PC-3 (cell line): ENCODE measurements around the gene MARCHF3. TPM values are rescaled to one million over a fixed set of nuclear protein-coding genes. Genes with fewer than 3 reads are reported as not detected.

Source experiments
- ATAC-seq: fragments of 200-7000 bp; cut with Tn5 transposase; 2 replicates; pipeline ENCODE4 v1.9.1; 2020; ENCODE audit warnings: mild to moderate bottlenecking, moderate library complexity
- BruUV-seq: library from RNA; stranded (reverse); fragments of 400-500 nt; replicated peaks from 2 replicates; lab custom pipeline; 2021; lab: Mats Ljungman, UMichigan
- CTCF ChIA-PET: fragments of 300-600 bp; sonication (Branson Sonifier 250); formaldehyde crosslinking; loops from one replicate; lab custom pipeline; 2022; ENCODE audit warnings: antibody characterized with exemption; lab: Charles Lee
- POLR2A ChIA-PET: fragments of 300-600 bp; sonication (Branson Sonifier 250); formaldehyde crosslinking; loops from one replicate; lab custom pipeline; 2022; ENCODE audit warnings: antibody characterized with exemption; ENCODE audit not compliant: unreplicated experiment; lab: Charles Lee
- DNase-seq: peaks from one replicate; pipeline ENCODE4 v3.0.0-alpha.2; 2015
- H2AFZ ChIP-seq: fragments of 300-600 bp; sonication (generic); 2 replicates; pipeline ENCODE4 v1.6.0; 2016; ENCODE audit warnings: antibody characterized with exemption, low read length
- H3F3A ChIP-seq: fragments of 300-600 bp; sonication (generic); one replicate; pipeline ENCODE4 v1.6.0; 2017; ENCODE audit warnings: antibody characterized with exemption, low read length, control low read depth, mild to moderate bottlenecking; ENCODE audit not compliant: unreplicated experiment
- H3K27ac ChIP-seq: fragments of 300-600 bp; sonication (generic); 2 replicates; pipeline ENCODE4 v1.5.1; 2016; ENCODE audit warnings: mild to moderate bottlenecking, low read length
- H3K27me3 ChIP-seq: fragments of 300-600 bp; sonication (generic); 2 replicates; pipeline ENCODE4 v1.6.1; 2016; ENCODE audit warnings: low read length, mixed read lengths
- H3K36me3 ChIP-seq: fragments of 300-600 bp; sonication (generic); 2 replicates; pipeline ENCODE4 v1.6.1; 2016; ENCODE audit warnings: low read depth, mixed run types, low read length, mixed read lengths
- H3K4me1 ChIP-seq: fragments of 300-600 bp; sonication (generic); 2 replicates; pipeline ENCODE4 v1.5.1; 2016; ENCODE audit warnings: low read length; ENCODE audit not compliant: insufficient read depth
- H3K4me2 ChIP-seq: fragments of 300-600 bp; sonication (generic); 2 replicates; pipeline ENCODE4 v1.6.0; 2016; ENCODE audit warnings: low read length
- H3K4me3 ChIP-seq: fragments of 300-600 bp; sonication (generic); 2 replicates; pipeline ENCODE4 v1.5.1; 2016; ENCODE audit warnings: mild to moderate bottlenecking, low read length, mixed read lengths
- H3K79me2 ChIP-seq: fragments of 300-600 bp; sonication (generic); 2 replicates; pipeline ENCODE4 v1.6.1; 2017; ENCODE audit warnings: low read length, mixed read lengths
- H3K9ac ChIP-seq: fragments of 300-600 bp; sonication (generic); 2 replicates; pipeline ENCODE4 v1.6.0; 2016; ENCODE audit warnings: mild to moderate bottlenecking, low read length
- H3K9me2 ChIP-seq: fragments of 300-600 bp; sonication (generic); replicated peaks from 2 replicates; pipeline ENCODE4 v1.6.1; 2016; ENCODE audit warnings: mixed run types, low read length, mixed read lengths
- H3K9me3 ChIP-seq: fragments of 300-600 bp; sonication (generic); 2 replicates; pipeline ENCODE4 v1.6.1; 2016; ENCODE audit warnings: low read length, mixed read lengths
- H4K20me1 ChIP-seq: fragments of 300-600 bp; sonication (generic); 2 replicates; pipeline ENCODE4 v1.6.1; 2016; ENCODE audit warnings: low read length, mixed read lengths
- EZH2 ChIP-seq: fragments of 300-600 bp; sonication (generic); IDR thresholded peaks from one replicate; pipeline ENCODE4 v1.6.1; 2017; ENCODE audit warnings: antibody characterized with exemption, mild to moderate bottlenecking, low read length; ENCODE audit not compliant: unreplicated experiment
- EZH2phosphoT487 ChIP-seq: fragments of 300-600 bp; sonication (generic); IDR thresholded peaks from 2 replicates; pipeline ENCODE4 v1.6.1; 2018; ENCODE audit warnings: mild to moderate bottlenecking, antibody characterized with exemption, low read length, borderline replicate concordance
- intact Hi-C: fragments of 100-400 bp; cut with micrococcal nuclease; formaldehyde crosslinking; loops from 2 replicates; pipeline ENCODE4 v1.9.0; 2023
- total RNA-seq: library from RNA; depleted of rRNA; stranded (reverse); fragments of >200 nt; gene quantifications from 2 replicates; pipeline ENCODE4 v1.2.3, GENCODE V29; 2014
- TF ChIP-seq, protein P1 (sequence below): fragments of 300-600 bp; sonication (generic); conservative IDR thresholded peaks from 2 replicates; pipeline ENCODE4 v1.5.1; 2017; ENCODE audit warnings: antibody characterized with exemption, low read depth, mild to moderate bottlenecking, low read length

Gene MARCHF3
- total RNA-seq, 1 experiment from 2014 or later: 2.5 TPM

GRCh38 chr5:126881821-126882600 is 148.3 kb downstream of the MARCHF3 start:
- no peak overlapping the region for H3K4me2 ChIP-seq
- DNase-seq (no peak), ATAC-seq (no peak)
- no peaks in the 10 kb centered on the region for H3K9me2 ChIP-seq
- H3K4me1 ChIP-seq: peaks cover 17% of the 10 kb centered on the region
- peaks cover 9% of the 10 kb centered on the region; the same call in 1 of the 2 replicates for H4K20me1 ChIP-seq
- no TSS peak for BruUV-seq
- no peak overlapping the region for H3K27ac ChIP-seq
- ChIA-PET CTCF (no interaction called here), POLR2A (no interaction called here)
- no peak overlapping the region for H2AFZ ChIP-seq
- intact Hi-C loops: no loop called here
- no peaks in the 10 kb centered on the region for H3F3A ChIP-seq
- no peaks in the 10 kb centered on the region for H3K79me2 ChIP-seq
- no peaks in the 10 kb centered on the region for H3K27me3 ChIP-seq
- TF ChIP-seq, protein P1, sequence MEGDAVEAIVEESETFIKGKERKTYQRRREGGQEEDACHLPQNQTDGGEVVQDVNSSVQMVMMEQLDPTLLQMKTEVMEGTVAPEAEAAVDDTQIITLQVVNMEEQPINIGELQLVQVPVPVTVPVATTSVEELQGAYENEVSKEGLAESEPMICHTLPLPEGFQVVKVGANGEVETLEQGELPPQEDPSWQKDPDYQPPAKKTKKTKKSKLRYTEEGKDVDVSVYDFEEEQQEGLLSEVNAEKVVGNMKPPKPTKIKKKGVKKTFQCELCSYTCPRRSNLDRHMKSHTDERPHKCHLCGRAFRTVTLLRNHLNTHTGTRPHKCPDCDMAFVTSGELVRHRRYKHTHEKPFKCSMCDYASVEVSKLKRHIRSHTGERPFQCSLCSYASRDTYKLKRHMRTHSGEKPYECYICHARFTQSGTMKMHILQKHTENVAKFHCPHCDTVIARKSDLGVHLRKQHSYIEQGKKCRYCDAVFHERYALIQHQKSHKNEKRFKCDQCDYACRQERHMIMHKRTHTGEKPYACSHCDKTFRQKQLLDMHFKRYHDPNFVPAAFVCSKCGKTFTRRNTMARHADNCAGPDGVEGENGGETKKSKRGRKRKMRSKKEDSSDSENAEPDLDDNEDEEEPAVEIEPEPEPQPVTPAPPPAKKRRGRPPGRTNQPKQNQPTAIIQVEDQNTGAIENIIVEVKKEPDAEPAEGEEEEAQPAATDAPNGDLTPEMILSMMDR: no peak
- TF ChIP-seq EZH2 (no peak), EZH2phosphoT487 (no peak)
- no peaks in the 10 kb centered on the region for H3K9me3 ChIP-seq
- no peak overlapping the region for H3K9ac ChIP-seq
- H3K4me3 ChIP-seq: no peak overlapping the region
- no peaks in the 10 kb centered on the region for H3K36me3 ChIP-seq

- H3F3A ChIP-seq: no peaks in the 10 kb centered on the region
- no peak overlapping the region for H2AFZ ChIP-seq
- H3K4me2 ChIP-seq: no peak overlapping the region
- no TSS peak for BruUV-seq
- peaks cover 4% of the 10 kb centered on the region for H3K4me1 ChIP-seq
- ChIA-PET CTCF (no interaction called here), POLR2A (no interaction called here)
- H3K9me3 ChIP-seq: no peaks in the 10 kb centered on the region
- intact Hi-C loops: no loop called here
- ATAC-seq (no peak), DNase-seq (no peak)
- H3K9me2 ChIP-seq: no peaks in the 10 kb centered on the region
- no peak overlapping the region for H3K9ac ChIP-seq
- H3K27me3 ChIP-seq: no peaks in the 10 kb centered on the region
- no peaks in the 10 kb centered on the region for H3K79me2 ChIP-seq
- H4K20me1 ChIP-seq: peaks cover under 1% of the 10 kb centered on the region; the same call in 1 of the 2 replicates
- no peaks in the 10 kb centered on the region for H3K36me3 ChIP-seq
- TF ChIP-seq EZH2 (no peak), EZH2phosphoT487 (no peak)
- TF ChIP-seq, protein P1: no peak
- H3K4me3 ChIP-seq: no peak overlapping the region
- H3K27ac ChIP-seq: no peak overlapping the region
Measured at GRCh38 chr5:126878634-126879033, 151.7 kb downstream of the MARCHF3 start.

DNA sequence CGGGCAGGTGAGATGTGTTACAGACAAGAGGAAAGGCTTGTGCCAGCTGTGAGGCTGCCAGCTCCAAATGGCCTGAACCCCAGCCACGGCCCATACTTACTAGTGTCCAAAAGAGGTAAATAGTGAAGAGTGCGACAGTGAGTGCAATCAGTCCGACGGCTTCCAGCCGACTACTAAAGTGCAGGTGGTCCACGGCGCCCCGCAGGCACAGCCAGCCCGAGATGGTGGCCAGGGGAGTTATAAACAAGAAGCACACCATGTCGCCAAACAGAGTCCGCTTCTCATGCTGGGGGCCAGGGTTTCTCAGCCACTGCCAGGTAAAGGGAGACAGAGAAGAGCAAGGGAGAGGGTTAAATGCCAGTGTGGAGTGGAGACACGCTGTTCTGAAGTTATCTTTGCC is 152.3 kb downstream of the MARCHF3 start:
- ChIA-PET CTCF (no interaction called here), POLR2A (no interaction called here)
- Histone ChIP-seq H3F3A (no peaks in the 10 kb centered on the region), H4K20me1 (no peaks in the 10 kb centered on the region), H3K9me3 (no peaks in the 10 kb centered on the region), H3K79me2 (no peaks in the 10 kb centered on the region), H3K27ac (no peak overlapping the region), H3K9ac (no peak overlapping the region), H2AFZ (no peak overlapping the region), H3K9me2 (no peaks in the 10 kb centered on the region), H3K36me3 (no peaks in the 10 kb centered on the region), H3K4me3 (no peak overlapping the region), H3K4me2 (no peak overlapping the region), H3K27me3 (no peaks in the 10 kb centered on the region), H3K4me1 (no peaks in the 10 kb centered on the region)
- no peak for DNase-seq
- intact Hi-C loops: no loop called here
- TF ChIP-seq EZH2phosphoT487 (no peak), EZH2 (no peak)
- TF ChIP-seq, protein P1: no peak
- no TSS peak for BruUV-seq
- no peak for ATAC-seq
